NCI-H2196 (cell line): ENCODE results near the gene TPST2.
A peak's percentile ranks its signal among the peaks of the same experiment; 100 is the strongest.

Experiments
- DNase-seq: peaks from one replicate; lab custom pipeline; 2025; ENCODE audit not compliant: unreplicated experiment; lab: John Stamatoyannopoulos, UW

Gene TPST2

DNA sequence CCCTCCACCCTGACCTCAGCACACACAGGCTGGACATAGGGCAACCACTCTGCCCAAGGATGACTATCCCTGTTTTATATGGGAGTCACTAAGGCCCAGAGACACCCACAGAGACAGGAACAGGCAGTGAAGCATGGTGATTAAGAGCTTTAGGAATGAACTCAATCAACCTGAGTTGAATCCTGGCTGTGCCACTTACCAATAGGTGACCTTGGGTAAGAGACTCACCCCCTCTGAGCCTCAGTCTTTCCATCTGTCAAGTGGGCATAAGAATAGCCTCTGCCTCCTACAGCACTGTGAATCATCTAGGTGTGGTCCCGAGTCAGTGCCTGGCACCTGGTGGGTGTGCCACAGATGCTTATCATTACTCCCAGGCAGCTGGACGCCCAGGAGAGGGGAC is 21.1 kb upstream of the TPST2 start:
- DNase-seq, result no peak

- no peak for DNase-seq
Observed at GRCh38 chr22:26610072-26610958, 20.4 kb upstream of the TPST2 start.

DNA sequence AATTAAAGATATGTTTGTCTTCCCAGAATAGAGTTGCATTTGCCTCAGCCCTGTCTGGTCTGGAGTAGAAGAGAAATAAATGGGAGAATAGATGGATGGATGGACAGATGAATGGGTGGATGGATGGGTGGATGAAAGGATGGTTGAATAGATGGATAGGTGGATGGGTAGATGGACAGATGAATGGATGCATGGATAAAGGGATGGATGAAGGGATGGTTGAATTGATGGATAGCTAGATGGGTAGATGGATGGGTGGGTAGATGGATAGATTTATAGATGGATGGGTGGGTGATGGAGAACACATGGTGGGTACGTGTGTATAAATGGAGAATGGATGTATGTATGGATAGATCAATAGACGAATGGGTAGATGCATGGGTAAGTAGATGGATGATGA is 19.4 kb upstream of the TPST2 start:
- DNase-seq, result no peak

DNA sequence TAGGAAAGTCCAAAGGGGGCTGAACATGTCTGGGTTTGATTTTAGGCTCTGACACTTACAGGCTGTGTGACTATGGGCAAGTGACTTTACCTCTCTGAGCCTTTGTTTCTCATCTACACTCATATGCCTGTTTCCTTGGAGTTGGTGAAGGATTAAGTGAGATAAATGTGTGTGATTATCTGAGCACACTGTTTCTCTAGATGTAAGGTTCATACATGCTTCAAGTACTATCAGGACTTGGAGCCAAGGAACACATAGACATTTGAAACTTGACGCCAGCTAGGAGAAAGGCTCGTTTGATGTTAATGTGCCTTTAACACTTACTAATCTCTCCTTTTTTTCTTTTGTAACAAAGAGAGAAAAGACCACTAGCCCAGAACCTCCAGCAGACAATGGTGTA is 18.2 kb upstream of the TPST2 start:
- DNase-seq, result no peak

DNA sequence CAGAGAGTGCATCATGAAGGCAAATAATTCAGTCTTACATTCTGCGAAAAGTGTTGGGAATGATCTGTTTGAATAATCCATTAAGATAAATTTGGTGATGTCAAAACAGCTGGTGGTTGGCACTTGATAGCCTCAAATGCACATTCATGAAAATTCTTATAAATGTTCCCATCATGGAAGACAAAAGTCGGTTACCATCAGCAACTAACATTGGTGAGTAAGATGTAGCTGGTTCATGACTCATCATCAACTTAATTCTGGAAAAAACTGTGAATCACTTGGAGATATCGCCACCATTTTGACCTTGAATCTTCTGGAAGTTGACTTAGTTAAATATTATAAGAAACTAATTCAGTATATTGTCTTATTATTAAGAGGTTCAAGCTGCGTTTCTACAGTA is 16.7 kb upstream of the TPST2 start:
- no peak for DNase-seq

DNA sequence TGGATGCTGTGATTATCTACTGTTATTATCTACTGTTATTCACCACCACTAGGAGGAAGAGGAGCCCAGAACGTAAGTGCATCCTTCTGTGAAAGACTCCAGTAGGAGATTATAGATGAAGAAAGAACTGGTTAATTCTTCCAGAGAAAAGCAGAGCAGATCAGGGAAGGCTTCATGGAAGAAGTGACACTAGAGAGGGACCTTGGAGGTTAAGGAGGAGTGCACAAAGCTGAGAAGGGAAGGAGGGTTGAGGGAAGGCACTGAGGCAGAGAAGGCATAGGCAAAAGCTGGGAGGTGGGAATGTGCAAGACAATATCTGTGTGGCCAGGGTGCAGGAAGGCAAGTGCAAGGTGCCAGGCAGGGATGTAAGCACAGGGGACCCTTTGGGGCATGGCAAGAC is 14.4 kb upstream of the TPST2 start:
- DNase-seq, result no peak

DNA sequence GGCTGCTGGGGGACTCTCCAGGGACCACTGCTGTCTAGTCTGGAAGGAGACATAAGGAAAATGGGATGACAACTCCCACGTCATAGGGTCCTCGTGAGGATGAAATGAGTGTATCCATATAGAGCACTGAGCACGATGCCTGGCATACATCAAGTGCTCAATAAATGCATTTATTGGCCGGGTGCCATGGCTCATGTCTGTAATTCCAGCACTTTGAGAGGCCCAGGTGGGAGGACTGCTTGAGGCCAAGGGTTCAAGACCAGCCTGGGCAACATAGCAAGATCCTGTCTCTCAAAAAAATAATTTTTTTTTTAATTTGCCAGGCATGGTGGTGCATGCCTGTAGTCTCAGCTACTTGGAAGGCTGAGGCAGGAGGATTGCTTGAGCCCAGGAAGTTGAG is 12.2 kb upstream of the TPST2 start:
- DNase-seq, result no peak

- DNase-seq, result no peak
Observed at GRCh38 chr22:26601726-26602125, 11.8 kb upstream of the TPST2 start.

- DNase-seq, result no peak
Observed at GRCh38 chr22:26599505-26599904, 9.6 kb upstream of the TPST2 start.

- no peak for DNase-seq
Observed at GRCh38 chr22:26597480-26597879, 7.5 kb upstream of the TPST2 start.

DNA sequence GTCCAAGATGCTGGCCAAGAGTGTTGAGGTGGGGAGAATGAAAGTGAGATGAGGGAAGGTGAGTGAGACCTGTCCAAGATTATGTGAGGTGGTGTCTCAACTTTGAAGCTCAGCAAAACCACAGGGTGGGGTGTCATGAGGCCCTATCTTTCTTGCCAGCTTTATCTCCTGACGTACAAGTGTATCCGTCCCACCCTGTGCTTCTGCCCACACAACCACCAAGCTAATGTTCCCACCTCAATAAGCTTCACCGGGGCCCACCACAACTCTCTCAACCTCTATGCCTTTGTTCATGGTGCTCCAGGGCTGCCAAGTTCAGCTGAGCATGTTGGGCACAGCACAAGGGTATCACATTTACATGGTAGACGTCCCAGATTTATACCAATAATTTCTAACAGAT is 7.1 kb upstream of the TPST2 start:
- no peak for DNase-seq

DNA sequence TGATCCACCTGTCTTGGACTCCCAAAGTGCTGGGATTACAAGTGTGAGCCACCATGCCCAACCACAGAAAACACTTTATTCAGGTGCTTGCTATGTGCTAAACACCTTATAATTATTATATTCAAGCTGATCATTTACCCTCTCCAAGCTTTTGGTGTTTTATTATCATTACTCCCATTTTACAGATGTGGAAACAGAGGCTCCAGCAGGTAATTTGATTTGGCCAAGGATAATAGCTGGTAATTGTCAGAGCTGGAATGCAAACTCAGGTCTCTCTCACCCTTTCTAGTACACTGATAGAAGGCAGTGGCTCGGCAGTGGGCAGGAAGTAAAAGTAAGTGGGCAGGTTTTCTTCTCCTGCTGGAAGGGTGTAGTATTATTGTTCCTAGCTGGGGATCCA is 3.8 kb upstream of the TPST2 start:
- DNase-seq, result no peak

GRCh38 chr22:26592421-26592891 is 2.5 kb upstream of the TPST2 start:
- peak; percentile 17 for DNase-seq

GRCh38 chr22:26589367-26589844 is 526 bp downstream of the TPST2 start:
- no peak for DNase-seq

GRCh38 chr22:26588729-26589366 is 1.1 kb downstream of the TPST2 start:
- DNase-seq, result no peak

GRCh38 chr22:26587991-26588613 is 1.8 kb downstream of the TPST2 start:
- no peak for DNase-seq

- DNase-seq, result no peak
Observed at GRCh38 chr22:26586556-26587325, 3.2 kb downstream of the TPST2 start.

DNA sequence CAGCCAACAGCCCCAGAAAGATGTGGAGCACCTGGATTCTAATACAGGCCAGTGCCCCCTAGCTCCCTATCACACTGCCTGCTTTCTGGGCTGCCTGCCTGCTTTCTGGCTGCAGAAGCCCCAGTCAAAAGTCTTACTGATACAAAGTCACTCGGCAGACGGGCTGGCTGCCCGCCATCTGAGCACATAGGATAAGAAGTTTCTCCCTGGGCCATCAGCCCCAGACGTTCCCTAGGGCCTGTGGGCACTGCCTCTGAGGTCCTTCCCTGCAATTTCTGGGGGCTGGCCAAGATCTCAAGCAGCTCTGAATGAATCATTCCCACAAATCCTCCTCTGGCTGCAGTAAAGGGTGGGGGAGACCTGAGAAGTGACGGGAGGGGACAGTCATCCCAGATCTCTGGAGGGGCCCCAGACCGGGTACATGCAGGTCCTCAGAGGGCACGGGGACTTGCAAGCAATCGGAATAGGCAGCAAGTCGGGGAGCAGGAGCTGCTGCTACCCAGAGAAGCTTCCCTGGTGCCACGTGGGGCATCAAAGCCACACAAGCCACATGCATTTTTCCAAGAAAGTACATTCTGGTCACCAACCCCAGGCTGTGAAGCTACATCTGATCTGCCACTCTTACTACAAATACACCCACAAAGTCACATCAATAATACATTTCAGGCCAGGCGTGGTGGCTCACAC is 4.7 kb downstream of the TPST2 start:
- peak; percentile 6 for DNase-seq

- no peak for DNase-seq
Observed at GRCh38 chr22:26584010-26584409, 5.9 kb downstream of the TPST2 start.

DNA sequence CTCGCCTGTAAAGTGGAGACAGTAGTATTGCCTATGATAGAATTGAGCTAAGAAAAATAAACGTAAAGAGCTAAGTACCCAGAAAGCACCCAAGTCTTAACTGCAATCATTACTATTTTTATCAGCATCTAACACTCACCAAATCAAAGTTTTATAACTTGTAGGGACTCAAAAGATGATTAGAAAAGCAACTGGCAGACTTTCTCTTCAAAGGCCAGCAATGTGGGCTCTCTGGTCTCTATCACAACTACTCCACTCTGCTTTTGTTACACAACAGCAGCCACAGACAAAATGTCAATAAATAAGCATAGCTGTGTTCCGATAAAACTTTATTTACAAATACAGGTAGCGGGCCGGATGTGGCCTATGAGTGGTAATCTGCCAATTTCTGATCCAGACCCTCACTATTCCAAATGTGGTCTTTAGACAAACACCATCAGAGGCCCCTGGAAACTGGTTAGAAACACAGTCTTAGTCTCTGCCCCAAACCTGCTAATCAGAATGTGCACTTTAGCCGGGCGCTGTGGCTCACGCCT is 8.2 kb downstream of the TPST2 start:
- DNase-seq, result no peak
